Measurements from ENCODE around the gene DGKK. TPM values are rescaled to one million over a fixed set of nuclear protein-coding genes. Genes with fewer than 3 reads are reported as not detected.

The DGKK gene
- total RNA-seq, 3 donors from 2014 or later, result not detected

DNA sequence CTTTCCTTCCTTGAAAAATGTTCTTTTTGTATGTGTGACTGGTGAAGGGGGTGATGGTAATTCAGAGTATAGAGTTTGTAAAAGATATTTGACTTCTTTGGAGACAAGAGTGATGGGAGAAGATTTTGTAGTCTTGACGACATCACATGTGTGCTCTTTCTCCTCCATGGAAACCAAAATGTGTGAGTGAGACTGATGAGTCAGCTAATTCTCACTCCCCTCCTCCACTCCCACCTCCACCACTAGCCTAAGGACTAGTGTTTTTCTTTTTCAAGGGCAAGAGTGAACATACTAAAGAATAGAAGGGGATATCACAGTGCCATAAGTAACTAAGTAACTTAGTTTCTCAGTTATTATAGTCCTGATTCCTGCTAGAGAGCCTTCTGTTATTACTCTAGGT lies 14.0 kb upstream of the DGKK start:
- H3K36me3 ChIP-seq (ENCODE audit: low read depth), result no peaks in the 10 kb centered on the region
- DNase-seq (no peak), ATAC-seq (no peak)
- no peaks in the 10 kb centered on the region for H3K4me1 ChIP-seq (ENCODE audit: low read depth)
- H3K9me3 ChIP-seq, result no peaks in the 10 kb centered on the region
- intact Hi-C loops (cut with DNase I, micrococcal nuclease), result no loop called here
- no peak overlapping the region for H3K4me3 ChIP-seq
- no peak for TF ChIP-seq CTCF (IDR thresholded peaks at IDR 0.05)

DNA sequence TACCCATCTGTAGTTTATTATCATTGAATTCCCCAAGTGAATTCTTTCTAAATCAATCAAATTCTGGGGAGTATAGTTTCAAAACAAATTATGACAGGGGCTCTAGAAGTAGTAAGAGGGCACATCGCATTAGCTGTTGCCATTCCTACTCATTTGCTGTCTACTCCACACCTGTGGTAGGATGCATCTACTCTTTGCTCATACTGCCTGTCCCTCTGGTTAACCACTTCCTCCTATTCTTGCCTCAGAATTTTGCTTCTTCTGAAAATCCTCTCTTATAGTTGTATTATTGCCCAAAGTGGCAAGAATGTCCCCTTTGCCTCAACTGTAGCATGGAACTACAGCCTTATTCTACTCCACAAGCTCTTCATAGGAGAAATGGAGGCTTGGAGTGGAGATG lies 12.7 kb upstream of the DGKK start:
- DNase-seq (no peak), ATAC-seq (no peak)
- intact Hi-C loops (cut with DNase I, micrococcal nuclease), result no loop called here
- no peak for TF ChIP-seq CTCF (IDR thresholded peaks at IDR 0.05)
- no peaks in the 10 kb centered on the region for H3K9me3 ChIP-seq
- no peaks in the 10 kb centered on the region for H3K4me1 ChIP-seq (ENCODE audit: low read depth)
- H3K36me3 ChIP-seq (ENCODE audit: low read depth), result no peaks in the 10 kb centered on the region
- H3K4me3 ChIP-seq, result no peak overlapping the region

- no peaks in the 10 kb centered on the region for H3K36me3 ChIP-seq (ENCODE audit: low read depth)
- no peaks in the 10 kb centered on the region for H3K4me1 ChIP-seq (ENCODE audit: low read depth)
- no peak overlapping the region for H3K4me3 ChIP-seq
- DNase-seq, result no peak
- no peaks in the 10 kb centered on the region for H3K9me3 ChIP-seq
- TF ChIP-seq CTCF (IDR thresholded peaks at IDR 0.05), result no peak
- intact Hi-C loops (cut with DNase I, micrococcal nuclease), result no loop called here
- ATAC-seq, result no peak
Measured at GRCh38 chrX:50475208-50475607, 4.6 kb upstream of the DGKK start.

DNA sequence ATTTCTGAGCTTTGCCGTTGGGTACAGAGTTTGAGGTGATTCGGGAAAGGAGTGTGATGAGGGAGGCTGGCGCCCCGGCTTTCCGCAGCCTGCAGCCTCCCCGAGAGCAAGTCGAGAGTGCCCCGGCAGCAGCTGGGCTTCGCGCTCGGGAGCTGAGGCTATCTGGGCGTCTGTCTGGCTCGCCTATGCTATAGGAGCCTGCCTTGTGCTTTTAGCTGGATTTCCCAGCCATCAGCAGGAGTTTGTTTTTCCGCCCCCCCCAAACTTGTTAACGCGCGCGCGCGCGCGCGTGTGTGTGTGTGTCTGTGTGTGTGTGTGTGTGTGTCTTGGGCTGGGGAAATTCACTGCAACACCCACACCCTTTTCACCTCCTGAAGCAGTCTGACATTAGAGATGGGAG lies 765 bp upstream of the DGKK start:
- TF ChIP-seq CTCF (IDR thresholded peaks at IDR 0.05), result no peak
- Histone ChIP-seq H3K4me1 (ENCODE audit: low read depth) (no peaks in the 10 kb centered on the region), H3K36me3 (ENCODE audit: low read depth) (no peaks in the 10 kb centered on the region), H3K4me3 (no peak overlapping the region), H3K9me3 (no peaks in the 10 kb centered on the region)
- intact Hi-C loops (cut with DNase I, micrococcal nuclease), result no loop called here
- no peak for DNase-seq
- ATAC-seq, result no peak

- H3K36me3 ChIP-seq (ENCODE audit: low read depth), result no peaks in the 10 kb centered on the region
- H3K4me1 ChIP-seq (ENCODE audit: low read depth), result no peaks in the 10 kb centered on the region
- ATAC-seq (no peak), DNase-seq (peak in 1 of 3 donors; percentile 37)
- intact Hi-C loops (cut with DNase I, micrococcal nuclease), result no loop called here
- TF ChIP-seq CTCF (IDR thresholded peaks at IDR 0.05), result no peak
- no peaks in the 10 kb centered on the region for H3K9me3 ChIP-seq
- no peak overlapping the region for H3K4me3 ChIP-seq
Measured at GRCh38 chrX:50469206-50469605, 1.4 kb downstream of the DGKK start.

DNA sequence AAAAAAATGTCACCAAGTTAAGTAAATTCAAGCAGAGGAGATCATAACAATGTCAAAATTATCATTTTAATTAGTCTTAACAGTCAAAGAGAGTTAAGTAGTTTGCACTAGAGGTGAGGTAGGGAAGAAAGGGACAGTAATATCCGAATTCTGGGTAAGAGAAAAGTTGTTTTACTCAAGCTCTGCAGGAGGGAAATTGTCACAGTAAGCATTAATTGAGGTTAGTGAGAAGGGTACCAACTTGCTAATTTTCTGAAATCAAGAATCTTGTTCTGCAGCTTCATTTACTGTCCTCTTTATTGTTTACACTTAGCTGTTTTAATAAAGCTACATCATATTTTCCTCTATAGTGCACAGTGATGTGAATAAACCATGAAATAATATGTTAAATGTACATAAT lies 11.0 kb downstream of the DGKK start:
- H3K4me1 ChIP-seq (ENCODE audit: low read depth), result no peaks in the 10 kb centered on the region
- no peaks in the 10 kb centered on the region for H3K9me3 ChIP-seq
- H3K36me3 ChIP-seq (ENCODE audit: low read depth), result no peaks in the 10 kb centered on the region
- no peak overlapping the region for H3K4me3 ChIP-seq
- DNase-seq (no peak), ATAC-seq (no peak)
- intact Hi-C loops (cut with DNase I, micrococcal nuclease), result no loop called here
- no peak for TF ChIP-seq CTCF (IDR thresholded peaks at IDR 0.05)

Measured in mucosa of descending colon (tissue), 3 donors.